ENCODE results near the gene MYO1A. TPM values are rescaled to one million over a fixed set of nuclear protein-coding genes. Genes with fewer than 3 reads are reported as not detected.
"Not testable (repeated sequence)": the region's sequence is repeated elsewhere in the genome, so short reads cannot be mapped to it uniquely, and the experiment has no call there.

Gene MYO1A
- polyA plus RNA-seq, 3 donors = 0.08 to 1.5 (median 0.11) TPM

DNA sequence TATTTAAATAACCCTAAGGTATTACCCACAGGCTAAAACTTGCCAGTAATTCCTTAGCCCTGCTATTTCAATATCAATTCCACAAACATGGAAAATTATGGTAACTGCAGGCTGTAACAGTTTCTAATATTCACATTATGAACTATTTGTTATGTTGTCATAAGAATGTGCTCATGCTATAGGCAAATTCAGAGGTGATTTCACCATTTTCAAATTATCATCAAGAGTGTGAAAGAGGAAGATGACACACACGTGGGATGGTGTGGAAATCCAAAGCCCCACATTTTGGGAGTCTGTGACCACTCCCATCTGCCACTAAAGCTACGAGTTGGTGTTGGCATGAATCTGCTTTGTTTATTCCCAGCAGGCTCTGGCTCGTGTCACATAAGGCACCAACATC lies 5.9 kb upstream of the MYO1A start:
- 37 to 51% (median 47%) methylated on average over 3 of the region's 3 CpGs for WGBS, 3 donors
- no peak overlapping the region for H3K27ac ChIP-seq (ENCODE audit: low read depth, low read length)

DNA sequence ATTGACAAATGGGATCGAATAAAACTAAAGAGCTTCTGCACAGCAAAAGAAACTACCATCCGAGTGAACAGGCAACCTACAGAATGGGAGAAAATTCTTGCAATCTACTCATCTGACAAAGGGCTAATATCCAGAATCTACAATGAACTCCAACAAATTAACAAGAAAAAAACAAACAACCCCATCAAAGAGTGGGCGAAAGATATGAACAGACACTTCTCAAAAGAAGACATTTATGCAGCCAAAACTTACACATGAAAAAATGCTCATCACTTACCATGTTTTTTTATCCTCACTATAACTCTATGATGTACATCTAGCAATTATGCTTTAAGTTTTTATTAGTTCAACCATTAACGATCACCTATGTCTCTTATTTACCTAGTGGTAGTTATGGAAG lies 4.0 kb upstream of the MYO1A start:
- not testable (repeated sequence) for H3K27ac ChIP-seq (ENCODE audit: low read depth, low read length)
- 96 to 100% (median 97%) methylated on average over 4 of the region's 4 CpGs for WGBS, 3 donors

DNA sequence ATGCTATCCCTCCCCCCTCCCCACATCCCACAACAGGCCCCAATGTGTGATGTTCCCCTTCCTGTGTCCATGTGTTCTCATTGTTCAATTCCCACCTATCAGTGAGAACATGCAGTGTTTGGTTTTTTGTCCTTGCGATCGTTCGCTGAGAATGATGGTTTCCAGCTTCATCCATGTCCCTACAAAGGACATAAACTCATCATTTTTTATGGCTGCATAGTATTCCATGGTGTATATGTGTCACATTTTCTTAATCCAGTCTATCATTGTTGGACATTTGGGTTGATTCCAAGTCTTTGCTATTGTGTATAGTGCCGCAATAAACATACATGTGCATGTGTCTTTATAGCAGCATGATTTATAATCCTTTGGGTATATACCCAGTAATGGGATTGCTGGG lies 3.2 kb upstream of the MYO1A start:
- 97 to 98% (median 98%) methylated on average over 4 of the region's 4 CpGs for WGBS, 3 donors
- not testable (repeated sequence) for H3K27ac ChIP-seq (ENCODE audit: low read depth, low read length)

DNA sequence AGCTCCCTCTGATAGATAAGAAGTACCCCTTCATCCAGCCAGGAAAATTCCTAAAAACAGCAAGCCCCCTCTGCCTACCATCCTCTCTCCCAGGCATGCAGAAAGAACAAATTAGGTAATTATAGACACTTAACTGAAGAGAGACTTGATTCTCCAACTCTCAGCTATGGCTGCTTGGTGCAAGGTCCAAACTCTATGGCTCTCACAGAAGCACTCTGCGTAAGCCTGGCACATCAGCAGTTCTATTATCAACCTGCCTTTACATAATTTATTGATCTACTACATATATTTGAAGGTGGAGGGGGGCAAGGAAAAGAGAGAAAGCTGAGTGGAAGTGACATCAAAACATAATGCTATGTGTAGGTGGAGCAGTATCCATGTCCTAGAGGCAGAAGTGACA lies 1.1 kb upstream of the MYO1A start:
- WGBS, 3 donors = 81 to 96% (median 91%) methylated on average over 1 of the region's 1 CpG

DNA sequence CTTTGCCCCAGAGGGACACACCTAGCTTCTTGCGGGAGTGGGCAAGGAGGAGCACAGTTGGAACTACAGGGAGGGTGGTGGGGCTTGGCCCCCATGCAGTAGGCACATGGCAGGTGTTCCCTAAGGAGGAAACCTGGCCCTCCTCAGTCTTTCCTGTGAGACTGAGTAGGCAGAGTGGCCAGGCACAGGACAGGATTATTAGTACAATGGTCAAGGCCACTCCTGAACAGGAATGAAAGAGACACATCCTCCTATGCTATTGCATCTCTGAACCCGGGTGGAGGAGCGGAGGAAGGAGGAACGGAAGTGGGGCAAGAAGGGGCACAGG lies 846 bp downstream of the MYO1A start:
- H3K27ac ChIP-seq (ENCODE audit: low read depth, low read length) = no peak overlapping the region
- WGBS, 3 donors = 35 to 58% (median 47%) methylated on average over 4 of the region's 4 CpGs

More for the DNA sequence above, 1.1 kb upstream of the MYO1A start:
- no peak overlapping the region for H3K27ac ChIP-seq (ENCODE audit: low read depth, low read length)

DNA sequence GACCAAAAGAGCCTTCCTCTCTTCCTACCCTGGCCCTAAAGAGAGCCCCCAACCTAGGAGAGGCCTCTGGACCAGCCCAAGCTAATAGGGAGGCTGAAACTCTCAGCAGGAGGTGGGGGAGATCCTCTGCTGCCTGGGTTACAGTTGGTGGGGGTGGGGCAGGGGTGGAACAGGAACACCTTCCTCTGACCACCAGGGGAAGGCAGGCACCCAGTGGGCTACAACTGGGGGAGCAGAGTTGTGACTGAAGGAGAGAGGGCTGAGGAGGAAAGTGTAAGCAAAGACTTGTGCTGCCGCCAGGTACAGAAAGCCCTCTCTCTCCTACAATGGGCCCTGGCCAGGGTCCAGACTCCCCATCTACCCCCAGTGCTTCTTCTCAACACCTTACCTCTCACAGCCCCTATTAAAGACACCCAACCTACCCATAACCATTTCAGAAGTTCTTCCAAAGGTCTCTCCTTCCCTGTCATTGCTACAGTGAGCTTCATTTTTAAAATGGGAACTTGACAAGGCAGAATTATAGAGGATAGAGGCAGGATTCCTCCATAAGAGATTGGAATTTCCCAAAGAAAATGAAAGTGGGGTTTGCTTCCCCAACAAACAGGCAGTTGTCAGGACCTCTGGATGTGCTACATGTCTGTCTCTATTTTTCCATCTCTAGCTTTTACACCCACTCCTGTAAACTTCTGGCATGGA lies 1.4 kb downstream of the MYO1A start:
- no peak overlapping the region for H3K27ac ChIP-seq (ENCODE audit: low read depth, low read length)
- 87 to 100% (median 100%) methylated on average over 1 of the region's 1 CpG for WGBS, 3 donors

DNA sequence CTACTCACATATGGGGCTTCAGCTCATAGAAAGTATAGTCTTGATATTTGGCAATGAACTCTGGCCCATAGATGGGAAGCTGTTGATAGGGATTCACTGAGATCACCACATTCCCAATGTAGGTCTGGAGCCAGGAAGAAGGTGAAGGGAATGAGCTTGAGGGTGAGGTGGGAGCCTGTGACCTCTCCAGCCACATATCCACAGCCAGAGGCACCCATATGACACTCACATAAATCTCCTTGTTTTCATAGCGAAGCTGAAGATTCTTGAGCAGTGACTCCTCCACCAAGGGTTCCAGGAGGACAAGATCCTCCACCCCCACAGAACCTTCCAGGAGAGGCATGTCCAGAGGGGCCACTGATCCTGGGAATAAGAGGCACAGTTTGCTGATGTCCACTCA lies 1.9 kb downstream of the MYO1A start:
- 76 to 94% (median 83%) methylated on average over 1 of the region's 1 CpG for WGBS, 3 donors
- no peak overlapping the region for H3K27ac ChIP-seq (ENCODE audit: low read depth, low read length)

DNA sequence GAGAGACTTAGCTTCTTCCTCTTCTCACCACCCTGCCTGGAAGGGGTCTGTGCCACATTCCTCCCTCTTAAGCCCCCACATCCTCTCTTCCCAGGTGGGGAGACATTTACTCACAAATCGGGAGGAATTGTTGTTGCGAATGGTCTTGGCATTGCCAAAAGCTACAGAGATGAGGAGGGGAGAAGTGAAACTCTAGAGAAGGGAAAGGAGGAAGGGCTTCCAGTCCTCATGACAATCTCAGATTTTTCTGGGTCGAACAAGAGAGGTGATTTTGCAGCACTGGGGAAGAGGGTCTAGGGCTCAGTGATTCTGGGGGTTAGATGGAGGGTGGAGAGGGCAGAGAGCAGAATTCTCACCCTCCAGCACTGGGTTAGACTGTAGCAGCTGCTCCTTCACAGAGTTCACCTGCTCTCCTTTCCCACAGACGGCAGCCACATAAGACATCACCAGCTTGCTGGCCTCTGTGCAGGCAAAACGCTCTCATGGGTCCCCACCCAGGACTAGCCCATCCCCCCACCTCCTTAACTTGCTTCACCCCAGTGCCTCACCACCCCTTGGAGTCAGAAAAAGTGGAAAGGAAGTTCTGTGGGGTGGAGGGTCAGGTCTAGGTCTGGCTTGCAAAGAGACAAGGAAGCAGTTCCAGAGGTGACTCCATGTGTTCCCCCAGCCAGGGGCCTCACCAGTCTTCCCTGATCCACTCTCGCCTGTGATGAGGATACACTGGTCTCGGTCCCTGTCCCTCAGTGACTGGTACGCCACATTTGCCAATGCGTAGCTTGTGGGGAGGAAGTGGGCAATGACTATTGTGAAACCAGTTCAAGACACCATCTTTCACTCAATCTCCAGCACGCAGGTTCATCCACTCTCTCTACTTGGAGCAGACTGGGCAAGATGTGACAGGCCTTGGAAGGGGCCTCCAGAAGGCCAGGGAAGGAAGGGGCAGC lies 2.7 kb downstream of the MYO1A start:
- H3K27ac ChIP-seq (ENCODE audit: low read depth, low read length) = no peak overlapping the region
- 58 to 72% (median 59%) methylated on average over 10 of the region's 10 CpGs for WGBS, 3 donors

DNA sequence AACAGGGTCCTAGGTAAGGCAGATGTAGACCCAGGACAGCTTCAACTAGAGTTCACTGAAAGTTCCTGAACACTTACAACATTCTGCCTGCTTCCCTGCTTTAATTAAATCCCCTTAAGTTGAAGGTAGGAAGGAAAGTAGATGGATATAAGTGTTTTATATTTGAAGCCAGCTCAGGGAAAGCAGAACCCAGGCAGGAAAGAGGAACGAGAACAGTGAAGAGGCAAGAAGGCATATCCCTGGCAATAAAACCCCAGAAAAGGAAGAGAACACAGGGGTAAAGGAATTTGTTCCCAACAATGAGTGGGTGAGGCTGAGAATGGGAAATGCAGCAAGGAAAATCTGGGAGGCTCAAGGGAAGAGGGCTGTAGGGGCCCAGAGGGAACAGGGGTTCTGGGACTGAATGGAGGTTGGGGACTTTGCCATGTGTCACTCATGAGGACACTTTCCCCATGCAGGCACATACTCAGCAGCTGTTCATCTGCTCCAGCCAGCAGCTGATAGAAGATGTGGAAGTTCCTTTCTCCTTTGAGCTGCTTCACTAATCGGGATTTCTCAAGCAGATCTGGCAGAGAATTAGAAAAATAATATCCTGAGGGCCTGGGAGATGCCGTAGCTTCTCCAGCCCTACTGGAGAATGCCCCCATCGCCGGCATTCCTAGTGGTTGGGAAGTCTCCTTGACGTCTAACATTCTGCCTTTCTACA lies 3.7 kb downstream of the MYO1A start:
- no peak overlapping the region for H3K27ac ChIP-seq (ENCODE audit: low read depth, low read length)
- 66 to 72% (median 67%) methylated on average over 6 of the region's 6 CpGs for WGBS, 3 donors

DNA sequence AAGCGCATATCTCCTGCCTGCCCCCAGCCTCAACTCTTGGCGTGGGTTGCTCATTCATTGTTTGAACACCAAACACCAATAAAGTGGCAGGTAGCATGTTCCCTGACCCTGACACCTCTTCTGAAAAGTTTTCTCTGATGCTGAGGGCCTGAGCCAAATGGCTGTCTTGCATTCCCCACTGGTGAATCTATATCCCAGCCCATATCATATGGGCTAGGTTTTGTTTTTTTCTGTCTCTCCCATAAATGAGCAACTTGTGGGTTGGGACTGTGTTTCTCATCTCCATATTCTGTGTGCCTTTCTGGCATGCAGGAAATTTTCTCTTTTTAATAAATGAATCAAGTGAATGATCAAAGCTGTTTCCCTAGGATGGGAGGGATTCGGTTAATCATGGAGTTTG lies 5.0 kb downstream of the MYO1A start:
- whole genome bisulfite sequencing, 3 donors = 82 to 99% (median 91%) methylated on average over 3 of the region's 3 CpGs
- H3K27ac ChIP-seq (ENCODE audit: low read depth, low read length) = no peak overlapping the region

DNA sequence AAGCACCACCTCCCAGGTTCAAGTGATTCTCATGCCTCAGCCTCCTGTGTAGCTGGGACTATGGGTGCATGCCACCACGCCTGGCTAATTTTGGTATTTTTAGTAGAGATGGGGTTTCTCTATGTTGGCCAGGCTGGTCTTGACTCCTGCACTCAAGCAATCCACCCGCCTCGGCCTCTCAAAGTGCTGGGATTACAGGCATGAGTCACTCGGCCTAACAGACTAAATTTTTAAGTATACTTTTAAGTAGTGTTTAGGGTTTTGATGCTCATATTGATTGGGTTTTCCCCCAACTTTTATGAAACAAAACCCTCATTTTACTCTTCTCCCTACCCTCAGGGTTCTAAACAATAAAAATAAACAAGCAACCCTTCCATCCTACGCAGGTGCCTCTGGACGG lies 5.5 kb downstream of the MYO1A start:
- 83 to 94% (median 90%) methylated on average over 6 of the region's 6 CpGs for WGBS, 3 donors
- no peak overlapping the region for H3K27ac ChIP-seq (ENCODE audit: low read depth, low read length)

DNA sequence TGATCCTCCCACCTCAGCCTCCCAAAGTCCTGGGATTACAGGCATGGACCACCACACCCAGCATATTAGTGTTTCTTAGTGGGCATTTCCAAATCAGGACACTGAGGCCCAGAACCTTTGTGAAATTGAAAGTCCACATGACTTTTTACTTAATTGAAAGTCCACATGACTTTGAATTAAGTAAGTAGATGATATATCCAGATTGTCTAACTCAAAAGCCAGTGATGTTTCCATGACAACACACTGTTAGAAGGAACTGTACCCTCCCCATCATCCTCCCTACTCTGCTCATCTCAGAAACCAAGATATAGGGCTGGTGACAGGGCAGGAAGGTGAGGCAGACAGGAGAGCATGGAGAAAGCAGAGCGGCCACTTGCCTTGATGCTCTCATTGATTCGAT lies 7.2 kb downstream of the MYO1A start:
- no peak overlapping the region for H3K27ac ChIP-seq (ENCODE audit: low read depth, low read length)
- WGBS, 3 donors = 92 to 97% (median 93%) methylated on average over 2 of the region's 2 CpGs

DNA sequence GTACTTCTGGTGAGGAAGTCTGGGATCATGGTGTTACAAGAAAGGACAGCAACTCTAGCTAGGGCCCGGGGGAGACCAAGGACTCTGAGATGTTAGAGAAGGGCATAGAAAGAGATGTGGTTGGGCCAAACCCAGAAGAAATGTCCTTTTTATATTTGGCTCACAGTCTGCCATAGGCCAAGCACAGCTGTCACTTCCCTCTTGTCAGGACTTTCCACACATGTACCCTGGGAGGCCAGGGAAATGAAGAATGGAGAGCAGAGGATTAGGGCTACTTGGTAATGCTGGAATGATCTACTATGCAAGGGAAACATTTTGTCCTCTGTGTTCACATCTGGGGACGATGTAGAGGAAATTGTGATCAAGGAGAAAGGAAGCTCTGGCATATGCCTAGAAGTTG lies 9.2 kb downstream of the MYO1A start:
- 53 to 65% (median 54%) methylated on average over 2 of the region's 2 CpGs for WGBS, 3 donors
- H3K27ac ChIP-seq (ENCODE audit: low read depth, low read length) = no peak overlapping the region

DNA sequence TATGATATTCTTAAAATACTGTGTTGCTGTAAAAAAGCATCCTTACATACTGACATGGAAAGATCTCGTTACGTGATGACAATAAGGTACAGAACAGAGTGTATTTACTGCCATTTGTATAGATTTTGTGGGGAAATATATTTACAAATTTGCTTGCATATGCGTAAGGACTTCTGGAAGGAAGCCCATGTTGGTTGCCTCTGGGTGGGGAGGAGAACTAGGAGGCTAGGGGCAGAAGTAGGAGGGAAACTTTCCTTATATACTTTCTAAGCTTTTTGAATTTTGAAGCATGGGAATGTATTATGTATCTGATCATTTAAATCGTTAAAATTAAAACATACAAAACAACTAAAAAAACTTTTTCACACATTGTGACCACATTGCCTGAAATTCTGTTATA lies 9.7 kb downstream of the MYO1A start:
- WGBS, 3 donors = 79 to 95% (median 90%) methylated on average over 4 of the region's 4 CpGs
- H3K27ac ChIP-seq (ENCODE audit: low read depth, low read length) = no peak overlapping the region

DNA sequence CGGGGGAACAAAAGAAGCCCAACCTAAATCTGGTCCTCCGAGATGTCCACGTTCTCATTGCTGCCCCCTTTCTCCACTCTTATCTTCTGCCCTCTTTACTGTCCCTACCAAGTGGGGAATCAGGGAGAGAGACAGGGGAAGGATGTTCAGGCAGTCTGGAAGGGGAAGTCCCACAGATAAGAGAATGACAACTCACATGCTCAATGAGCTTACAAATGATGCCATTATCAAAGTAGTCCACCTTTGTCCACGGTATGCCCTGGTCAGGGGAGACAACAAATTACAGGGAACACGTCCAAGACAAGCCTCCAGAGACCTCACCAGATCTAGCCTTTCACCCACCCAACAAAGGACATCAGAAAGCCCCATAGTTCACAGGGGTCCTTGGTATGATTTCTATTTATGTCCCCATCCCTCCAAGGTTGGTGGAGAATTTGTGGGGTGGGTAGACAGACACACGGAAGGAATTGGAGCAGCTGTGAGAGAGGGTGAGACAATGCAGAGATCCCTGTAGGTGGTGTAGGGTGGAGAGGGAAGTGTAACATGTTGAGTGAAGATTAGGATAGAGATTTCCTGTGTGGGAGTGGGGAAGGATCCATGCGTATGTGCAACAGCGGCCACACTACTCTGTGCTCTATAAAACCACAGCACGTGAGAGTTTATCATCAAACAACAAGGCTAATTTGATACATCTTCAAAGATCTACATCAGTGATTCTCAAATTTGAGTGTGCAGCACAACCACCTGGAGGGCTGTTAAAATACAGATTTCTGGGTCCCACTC lies 10.7 kb downstream of the MYO1A start:
- no peak overlapping the region for H3K27ac ChIP-seq (ENCODE audit: low read depth, low read length)
- 77 to 83% (median 80%) methylated on average over 9 of the region's 9 CpGs for WGBS, 3 donors

DNA sequence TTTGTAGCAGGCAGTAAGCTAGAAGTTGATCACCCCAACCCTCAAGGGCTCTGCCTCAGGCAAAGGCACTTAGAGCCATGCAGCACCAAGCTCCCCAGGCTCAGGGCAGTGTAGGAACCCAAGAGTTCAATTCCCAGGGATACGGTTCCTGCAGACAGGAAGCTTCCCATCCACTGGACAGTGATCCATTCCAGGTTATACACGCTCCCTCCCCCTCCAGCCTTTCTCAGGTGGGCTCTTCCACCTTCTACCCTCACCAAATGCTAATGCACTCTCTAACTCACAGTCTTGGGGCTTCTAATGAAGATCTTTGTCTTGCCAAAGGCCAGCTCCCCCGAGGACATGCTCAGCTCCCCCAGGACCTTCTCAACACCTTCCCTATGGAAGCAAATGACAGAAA lies 12.7 kb downstream of the MYO1A start:
- 67 to 76% (median 70%) methylated on average over 3 of the region's 3 CpGs for WGBS, 3 donors
- H3K27ac ChIP-seq (ENCODE audit: low read depth, low read length) = no peak overlapping the region

DNA sequence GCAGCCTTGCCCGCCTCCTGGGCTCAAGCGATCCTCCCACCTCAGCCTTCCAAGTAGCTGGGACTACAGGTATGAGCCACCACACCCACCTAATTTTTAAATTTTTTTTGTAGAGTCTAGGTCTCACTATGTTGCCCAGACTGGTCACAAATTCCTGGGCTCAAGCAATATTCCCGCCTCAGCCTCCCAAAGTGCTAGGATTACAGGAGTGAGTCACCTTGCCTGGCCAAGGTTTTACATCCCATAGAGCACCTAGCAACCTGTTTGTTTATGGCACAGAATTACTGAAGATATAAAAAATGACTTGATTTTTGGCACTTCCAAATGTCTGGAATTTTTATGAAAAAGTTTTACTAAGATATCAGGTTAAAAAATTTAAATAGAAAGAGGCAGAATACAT lies 16.5 kb downstream of the MYO1A start:
- 91 to 94% (median 93%) methylated on average over 3 of the region's 3 CpGs for WGBS, 3 donors
- no peak overlapping the region for H3K27ac ChIP-seq (ENCODE audit: low read depth, low read length)

DNA sequence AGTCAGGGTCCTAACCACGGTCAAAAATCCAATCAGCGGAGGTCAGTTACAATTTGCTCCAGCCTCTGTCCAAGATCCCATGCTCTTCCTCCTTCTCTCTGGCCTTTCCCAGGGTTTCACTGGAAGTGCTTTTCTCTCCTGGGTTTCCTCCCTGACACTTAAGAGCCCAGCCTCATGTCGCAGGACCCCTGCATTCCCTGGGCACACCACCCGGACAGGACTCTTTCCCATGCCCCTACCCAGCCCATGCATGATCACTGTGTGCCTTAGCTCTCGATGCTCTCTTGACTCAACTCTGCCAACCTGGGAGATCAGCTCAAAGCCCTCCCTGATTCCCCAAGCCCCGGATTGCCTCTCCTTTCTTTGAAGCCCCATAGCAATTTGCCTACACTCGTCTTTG lies 18.1 kb downstream of the MYO1A start:
- WGBS, 3 donors = 79 to 90% (median 80%) methylated on average over 7 of the region's 7 CpGs
- no peak overlapping the region for H3K27ac ChIP-seq (ENCODE audit: low read depth, low read length)

Measured in adipose tissue (tissue), 3 donors.